GM21515 (cell line): Measurements from ENCODE around the gene TBC1D12.
"Not testable (repeated sequence)": the region's sequence is repeated elsewhere in the genome, so short reads cannot be mapped to it uniquely, and the experiment has no call there.

Experiments
- ATAC-seq: cut with Tn5 transposase; IDR thresholded peaks from one replicate; pipeline ENCODE4 v1.9.1; 2021; ENCODE audit not compliant: unreplicated experiment

Gene TBC1D12

GRCh38 chr10:94402204-94402842 lies at the start of gene TBC1D12:
TBC1D12 (plus strand) TSS chr10:94402541; CDS start chr10:94402614, 73 bp downstream.
- peak; percentile 69 for ATAC-seq

GRCh38 chr10:94353336-94353735 lies 49.0 kb upstream of the TBC1D12 start:
- ATAC-seq: no peak

- no peak for ATAC-seq
Measured at GRCh38 chr10:94355841-94356240, 46.5 kb upstream of the TBC1D12 start.

- ATAC-seq: no peak
Measured at GRCh38 chr10:94357193-94357592, 45.1 kb upstream of the TBC1D12 start.

- ATAC-seq: no peak
Measured at GRCh38 chr10:94358480-94358879, 43.9 kb upstream of the TBC1D12 start.

GRCh38 chr10:94361171-94361794 lies 41.1 kb upstream of the TBC1D12 start:
- ATAC-seq: no peak

- peak; percentile 99 for ATAC-seq
Measured at GRCh38 chr10:94362360-94363250, 39.7 kb upstream of the TBC1D12 start, which contains the start of gene NOC3L. NOC3L (minus strand) TSS chr10:94362939; CDS start chr10:94362838, 101 bp downstream.

- peak; percentile 12 for ATAC-seq
Measured at GRCh38 chr10:94363251-94363565, 39.1 kb upstream of the TBC1D12 start.

- ATAC-seq: no peak
Measured at GRCh38 chr10:94364482-94364881, 37.9 kb upstream of the TBC1D12 start.

- ATAC-seq: no peak
Measured at GRCh38 chr10:94366382-94366781, 36.0 kb upstream of the TBC1D12 start.

- ATAC-seq: no peak
Measured at GRCh38 chr10:94370501-94370900, 31.8 kb upstream of the TBC1D12 start.

- ATAC-seq: no peak
Measured at GRCh38 chr10:94375374-94375773, 27.0 kb upstream of the TBC1D12 start.

GRCh38 chr10:94376865-94377264 lies 25.5 kb upstream of the TBC1D12 start:
- no peak for ATAC-seq

- ATAC-seq: no peak
Measured at GRCh38 chr10:94383530-94383929, 18.8 kb upstream of the TBC1D12 start.

GRCh38 chr10:94385733-94386132 lies 16.6 kb upstream of the TBC1D12 start:
- not testable (repeated sequence) for ATAC-seq

GRCh38 chr10:94392117-94392516 lies 10.2 kb upstream of the TBC1D12 start:
- ATAC-seq: not testable (repeated sequence)

- ATAC-seq: no peak
Measured at GRCh38 chr10:94397549-94398370, 4.6 kb upstream of the TBC1D12 start.

- ATAC-seq: no peak
Measured at GRCh38 chr10:94398762-94399161, 3.6 kb upstream of the TBC1D12 start.

GRCh38 chr10:94402843-94403379 lies 570 bp downstream of the TBC1D12 start:
- peak; percentile 32 for ATAC-seq

- ATAC-seq: peak; percentile 75
Measured at GRCh38 chr10:94403380-94404213, 1.3 kb downstream of the TBC1D12 start.
